PC-9 (cell line): ENCODE measurements around the gene ASPA. TPM values are rescaled to one million over a fixed set of nuclear protein-coding genes. Genes with fewer than 3 reads are reported as not detected.
"Not testable (repeated sequence)": the region's sequence is repeated elsewhere in the genome, so short reads cannot be mapped to it uniquely, and the experiment has no call there.

ENCODE experiments used
- BruUV-seq: library from RNA; stranded (reverse); fragments of 400-500 nt; replicated peaks from 2 replicates; lab custom pipeline; 2021; lab: Mats Ljungman, UMichigan
- CTCF ChIA-PET: fragments of 300-600 bp; sonication (Branson Sonifier 250); formaldehyde crosslinking; loops from one replicate; lab custom pipeline; 2022; ENCODE audit warnings: antibody characterized with exemption; lab: Charles Lee
- POLR2A ChIA-PET: fragments of 300-600 bp; sonication (Branson Sonifier 250); formaldehyde crosslinking; loops from one replicate; lab custom pipeline; 2022; ENCODE audit warnings: antibody characterized with exemption; ENCODE audit not compliant: unreplicated experiment; lab: Charles Lee
- DNase-seq, 2 experiments: peaks; one replicate each; pipeline versions ENCODE4 v3.0.0 to v3.0.0-alpha.2; 2015 to 2022; ENCODE audit warnings: mixed read lengths in 1 of 2
- H2AFZ ChIP-seq: fragments of 200-600 bp; sonication (generic); 2 replicates; pipeline ENCODE4 v1.8.1; 2017; ENCODE audit warnings: antibody characterized with exemption
- H3F3A ChIP-seq: fragments of 200-600 bp; sonication (generic); 2 replicates; pipeline ENCODE4 v1.8.1; 2017; ENCODE audit warnings: antibody characterized with exemption, mild to moderate bottlenecking, low read depth; ENCODE audit not compliant: insufficient read depth
- H3K27ac ChIP-seq: fragments of 200-600 bp; sonication (generic); 2 replicates; pipeline ENCODE4 v1.6.1; 2016; ENCODE audit warnings: mixed run types
- H3K27me3 ChIP-seq: fragments of 200-600 bp; sonication (generic); 2 replicates; pipeline ENCODE4 v1.6.1; 2016; ENCODE audit warnings: low read depth, mixed run types; ENCODE audit not compliant: insufficient read depth
- H3K36me3 ChIP-seq: fragments of 200-600 bp; sonication (generic); 2 replicates; pipeline ENCODE4 v1.6.1; 2016; ENCODE audit warnings: low read depth, mixed run types
- H3K4me1 ChIP-seq: fragments of 200-600 bp; sonication (generic); replicated peaks from 2 replicates; pipeline ENCODE4 v1.6.1; 2016; ENCODE audit warnings: mixed run types; ENCODE audit not compliant: insufficient read depth
- H3K4me2 ChIP-seq: fragments of 200-600 bp; sonication (generic); 2 replicates; pipeline ENCODE4 v1.6.1; 2017; ENCODE audit warnings: mixed run types
- H3K4me3 ChIP-seq: fragments of 200-600 bp; sonication (generic); 2 replicates; pipeline ENCODE4 v1.6.1; 2016; ENCODE audit warnings: mixed run types
- H3K79me2 ChIP-seq: fragments of 200-600 bp; sonication (generic); 2 replicates; pipeline ENCODE4 v1.6.1; 2017; ENCODE audit warnings: low read depth, mixed run types
- H3K9me2 ChIP-seq: fragments of 200-600 bp; sonication (generic); 2 replicates; pipeline ENCODE4 v1.8.1; 2017; ENCODE audit warnings: mild to moderate bottlenecking; ENCODE audit not compliant: insufficient read depth
- H3K9me3 ChIP-seq: fragments of 200-600 bp; sonication (generic); 2 replicates; pipeline ENCODE4 v1.8.1; 2016; ENCODE audit warnings: low read depth; ENCODE audit not compliant: insufficient read depth
- H4K20me1 ChIP-seq: fragments of 200-600 bp; sonication (generic); 2 replicates; pipeline ENCODE4 v1.8.1; 2017; ENCODE audit not compliant: insufficient read depth
- EZH2 ChIP-seq: fragments of 200-600 bp; sonication (generic); IDR thresholded peaks from 2 replicates; pipeline ENCODE4 v1.8.0; 2017; ENCODE audit warnings: antibody characterized with exemption, low read depth
- intact Hi-C: fragments of 100-400 bp; cut with micrococcal nuclease; formaldehyde crosslinking; loops from one replicate; pipeline ENCODE4 v1.10.0; 2022; ENCODE audit not compliant: unreplicated experiment
- total RNA-seq: library from RNA; stranded (reverse); gene quantifications from 2 replicates; pipeline ENCODE4 v1.2.3, GENCODE V29; 2021
- TF ChIP-seq, protein P1 (sequence below): fragments of 200-600 bp; sonication (generic); conservative IDR thresholded peaks from 2 replicates; pipeline ENCODE4 v1.6.1; 2017; ENCODE audit warnings: mixed run types, antibody characterized with exemption, mild to moderate bottlenecking, moderate library complexity

Gene ASPA
- total RNA-seq, 1 experiment from 2014 or later = not detected

DNA sequence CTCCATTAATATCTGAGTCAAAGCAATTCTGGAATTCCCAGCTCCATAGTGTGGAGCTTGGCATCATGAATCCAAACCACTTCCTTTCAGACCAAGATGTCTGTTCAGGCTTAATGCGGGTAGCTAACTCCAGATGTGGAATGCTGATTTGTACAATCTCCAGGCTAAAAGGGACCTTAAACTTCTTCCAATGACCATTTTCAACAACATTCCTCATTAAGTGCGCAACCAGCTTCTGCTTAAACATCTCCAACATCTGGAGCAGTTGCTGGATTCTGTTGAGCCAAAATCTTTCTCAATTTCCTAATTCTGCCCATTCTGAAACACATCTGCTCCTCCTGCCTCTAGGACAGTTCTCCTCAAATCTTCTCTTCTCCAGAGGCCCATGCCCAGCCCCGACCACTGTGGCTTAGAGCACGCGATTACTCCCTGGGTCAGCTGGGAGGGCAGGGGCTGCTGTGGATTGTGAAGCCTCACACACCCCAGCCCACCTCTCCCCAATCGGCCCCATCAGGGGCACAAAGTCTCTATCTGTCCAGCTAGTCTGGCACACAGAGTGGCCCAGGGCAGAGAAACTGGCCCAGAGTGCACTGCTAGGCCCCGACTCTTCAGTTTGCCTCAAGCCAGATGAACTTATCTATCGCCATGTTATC lies 36.2 kb downstream of the ASPA start:
- no TSS peak for BruUV-seq
- no peaks in the 10 kb centered on the region for H3K9me3 ChIP-seq
- no peak overlapping the region for H3K4me3 ChIP-seq
- intact Hi-C loops = no loop called here
- no peak for DNase-seq
- no peak overlapping the region for H3K27ac ChIP-seq
- H2AFZ ChIP-seq = no peak overlapping the region
- H3K4me1 ChIP-seq = no peaks in the 10 kb centered on the region
- TF ChIP-seq, protein P1, sequence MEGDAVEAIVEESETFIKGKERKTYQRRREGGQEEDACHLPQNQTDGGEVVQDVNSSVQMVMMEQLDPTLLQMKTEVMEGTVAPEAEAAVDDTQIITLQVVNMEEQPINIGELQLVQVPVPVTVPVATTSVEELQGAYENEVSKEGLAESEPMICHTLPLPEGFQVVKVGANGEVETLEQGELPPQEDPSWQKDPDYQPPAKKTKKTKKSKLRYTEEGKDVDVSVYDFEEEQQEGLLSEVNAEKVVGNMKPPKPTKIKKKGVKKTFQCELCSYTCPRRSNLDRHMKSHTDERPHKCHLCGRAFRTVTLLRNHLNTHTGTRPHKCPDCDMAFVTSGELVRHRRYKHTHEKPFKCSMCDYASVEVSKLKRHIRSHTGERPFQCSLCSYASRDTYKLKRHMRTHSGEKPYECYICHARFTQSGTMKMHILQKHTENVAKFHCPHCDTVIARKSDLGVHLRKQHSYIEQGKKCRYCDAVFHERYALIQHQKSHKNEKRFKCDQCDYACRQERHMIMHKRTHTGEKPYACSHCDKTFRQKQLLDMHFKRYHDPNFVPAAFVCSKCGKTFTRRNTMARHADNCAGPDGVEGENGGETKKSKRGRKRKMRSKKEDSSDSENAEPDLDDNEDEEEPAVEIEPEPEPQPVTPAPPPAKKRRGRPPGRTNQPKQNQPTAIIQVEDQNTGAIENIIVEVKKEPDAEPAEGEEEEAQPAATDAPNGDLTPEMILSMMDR = no peak
- TF ChIP-seq EZH2 = no peak
- ChIA-PET CTCF (no interaction called here), POLR2A (no interaction called here)
- H3F3A ChIP-seq = no peaks in the 10 kb centered on the region
- H3K79me2 ChIP-seq = no peaks in the 10 kb centered on the region
- H3K36me3 ChIP-seq = no peaks in the 10 kb centered on the region
- no peaks in the 10 kb centered on the region for H3K9me2 ChIP-seq
- H3K27me3 ChIP-seq = peaks cover 38% of the 10 kb centered on the region
- H3K4me2 ChIP-seq = no peak overlapping the region
- no peaks in the 10 kb centered on the region for H4K20me1 ChIP-seq

DNA sequence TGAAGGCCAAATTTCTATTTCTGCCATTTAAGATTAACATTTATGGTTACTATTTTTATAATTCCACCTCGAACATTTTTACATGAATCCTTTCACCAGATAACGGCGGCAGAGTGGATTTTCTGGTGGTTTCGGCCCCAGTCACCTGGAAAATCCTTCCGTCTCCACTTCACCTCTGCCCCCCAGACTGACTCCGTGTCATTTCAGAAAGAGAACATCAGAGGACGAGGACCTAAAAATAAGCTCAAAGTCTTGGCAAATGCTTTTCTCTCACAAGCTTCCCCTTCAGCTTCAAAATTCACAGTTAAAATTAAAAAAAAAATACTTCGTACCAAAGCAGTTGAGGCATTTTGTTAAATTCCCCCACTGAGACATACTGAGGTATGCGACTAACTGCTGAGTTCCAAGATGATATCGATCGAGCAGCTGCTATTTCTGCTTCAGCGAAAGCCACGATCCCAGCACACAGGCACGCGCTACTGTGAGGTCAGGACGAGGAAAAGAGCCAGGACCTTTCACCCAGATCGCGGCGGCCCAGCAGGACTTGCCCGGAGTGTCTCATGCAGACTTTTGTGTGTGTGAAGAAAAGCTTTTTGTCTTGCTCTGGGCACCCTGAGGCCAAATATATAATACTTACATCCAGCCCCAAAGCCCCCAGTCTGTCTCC lies 36.8 kb downstream of the ASPA start:
- intact Hi-C loops = no loop called here
- H3K79me2 ChIP-seq = no peaks in the 10 kb centered on the region
- H3K4me3 ChIP-seq = no peak overlapping the region
- H3F3A ChIP-seq = no peaks in the 10 kb centered on the region
- no peaks in the 10 kb centered on the region for H3K9me2 ChIP-seq
- H3K9me3 ChIP-seq = no peaks in the 10 kb centered on the region
- peaks cover 33% of the 10 kb centered on the region for H3K27me3 ChIP-seq
- H3K36me3 ChIP-seq = no peaks in the 10 kb centered on the region
- no peak overlapping the region for H3K4me2 ChIP-seq
- no peak overlapping the region for H2AFZ ChIP-seq
- no peak for TF ChIP-seq EZH2
- TF ChIP-seq, protein P1 = no peak
- DNase-seq = no peak
- POLR2A ChIA-PET = no interaction called here
- H3K27ac ChIP-seq = no peak overlapping the region
- no peaks in the 10 kb centered on the region for H4K20me1 ChIP-seq
- CTCF ChIA-PET = no interaction called here
- no peaks in the 10 kb centered on the region for H3K4me1 ChIP-seq
- BruUV-seq = no TSS peak

DNA sequence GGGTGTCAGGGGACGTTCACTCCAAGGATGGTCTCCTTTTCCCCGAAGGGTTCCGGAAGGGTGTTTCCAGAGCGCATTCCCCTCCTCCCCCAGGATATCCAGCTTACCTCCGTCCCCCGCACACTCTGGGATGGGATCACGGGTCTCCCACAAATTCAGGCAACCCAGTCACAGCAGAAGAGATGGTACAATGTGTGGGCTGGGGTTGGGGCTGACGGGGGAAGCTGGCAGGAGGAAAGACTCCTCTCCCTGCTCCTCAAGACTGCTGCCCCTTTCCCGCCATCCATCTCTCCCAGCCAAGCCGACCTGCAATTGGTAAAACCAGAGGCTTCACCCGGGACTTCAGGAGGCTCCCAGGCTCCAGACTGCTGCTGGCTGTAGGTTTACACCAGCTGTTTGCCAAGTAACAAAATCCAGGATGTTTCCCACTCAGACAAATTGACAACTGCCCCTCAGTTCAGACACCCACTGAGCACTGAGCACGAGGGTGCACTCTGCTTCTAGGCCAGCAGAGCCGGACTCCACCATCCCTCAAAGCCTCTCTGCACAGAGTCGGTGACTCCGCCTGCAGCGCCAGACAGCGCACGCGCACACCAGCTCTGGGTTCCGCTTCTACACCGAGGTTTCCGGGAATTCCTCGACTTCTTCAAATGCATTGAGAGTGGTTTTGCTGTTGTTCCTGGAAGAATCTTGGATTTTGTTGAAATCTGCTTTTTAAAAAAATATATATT lies 37.7 kb downstream of the ASPA start:
- DNase-seq = no peak
- no peaks in the 10 kb centered on the region for H3K9me3 ChIP-seq
- no peak overlapping the region for H2AFZ ChIP-seq
- H3K36me3 ChIP-seq = no peaks in the 10 kb centered on the region
- intact Hi-C loops = no loop called here
- no TSS peak for BruUV-seq
- no peaks in the 10 kb centered on the region for H3K9me2 ChIP-seq
- H3K4me2 ChIP-seq = no peak overlapping the region
- no peak for TF ChIP-seq EZH2
- TF ChIP-seq, protein P1 = no peak
- H3K4me1 ChIP-seq = no peaks in the 10 kb centered on the region
- H3K27me3 ChIP-seq = peaks cover 28% of the 10 kb centered on the region
- POLR2A ChIA-PET = no interaction called here
- CTCF ChIA-PET = no interaction called here
- H4K20me1 ChIP-seq = no peaks in the 10 kb centered on the region
- H3K79me2 ChIP-seq = no peaks in the 10 kb centered on the region
- no peaks in the 10 kb centered on the region for H3F3A ChIP-seq
- no peak overlapping the region for H3K27ac ChIP-seq
- no peak overlapping the region for H3K4me3 ChIP-seq

DNA sequence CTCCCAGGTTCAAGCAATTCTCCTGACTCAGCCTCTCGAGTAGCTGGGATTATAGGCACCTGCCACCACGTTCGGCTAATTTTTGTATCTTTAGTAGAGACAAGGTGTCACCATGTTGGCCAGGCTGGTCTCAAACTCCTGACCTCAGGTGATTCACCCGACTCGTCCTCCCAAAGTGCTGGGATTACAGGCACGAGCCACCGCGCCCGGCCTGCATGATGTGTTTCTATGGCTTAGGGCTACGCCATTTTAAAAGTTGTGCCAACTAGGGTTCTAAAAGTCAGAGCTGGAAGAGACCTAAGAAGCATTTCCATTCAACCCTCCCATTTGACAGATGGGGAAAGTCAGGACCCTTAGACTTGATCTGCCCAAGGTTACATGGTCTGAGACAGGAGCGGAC lies 38.4 kb downstream of the ASPA start:
- H3F3A ChIP-seq, H3K79me2 ChIP-seq, intact Hi-C loops, H3K36me3 ChIP-seq, H3K4me3 ChIP-seq, H3K9me2 ChIP-seq, H2AFZ ChIP-seq, CTCF ChIA-PET, H3K4me1 ChIP-seq, H3K9me3 ChIP-seq, POLR2A ChIA-PET, H4K20me1 ChIP-seq, DNase-seq, H3K27ac ChIP-seq, BruUV-seq, H3K4me2 ChIP-seq: not testable (repeated sequence)
- peaks cover 28% of the 10 kb centered on the region for H3K27me3 ChIP-seq
